Endothelial cell (in vitro differentiated cells): ENCODE results near the gene MID1. TPM values are rescaled to one million over a fixed set of nuclear protein-coding genes. Genes with fewer than 3 reads are reported as not detected.

Experiments used
- DNase-seq: peaks from one replicate; pipeline ENCODE4 v3.0.0; 2021; ENCODE audit warnings: low spot score
- H3K27ac Mint-ChIP-seq: one replicate; pipeline ENCODE4 v1.8.0; 2021; ENCODE audit warnings: mixed read lengths, inconsistent platforms; ENCODE audit not compliant: unreplicated experiment
- H3K27me3 Mint-ChIP-seq: one replicate; pipeline ENCODE4 v1.8.0; 2021; ENCODE audit warnings: mild to moderate bottlenecking, moderate library complexity, mixed read lengths, inconsistent platforms; ENCODE audit not compliant: unreplicated experiment
- H3K36me3 Mint-ChIP-seq: one replicate; pipeline ENCODE4 v1.8.0; 2021; ENCODE audit warnings: mild to moderate bottlenecking, low read depth, mixed read lengths, inconsistent platforms; ENCODE audit not compliant: unreplicated experiment
- H3K4me1 Mint-ChIP-seq: one replicate; pipeline ENCODE4 v1.8.0; 2021; ENCODE audit warnings: mild to moderate bottlenecking, mixed read lengths, inconsistent platforms; ENCODE audit not compliant: unreplicated experiment
- H3K4me3 Mint-ChIP-seq: one replicate; pipeline ENCODE4 v1.8.0; 2021; ENCODE audit warnings: mild to moderate bottlenecking, mixed read lengths, inconsistent platforms; ENCODE audit not compliant: unreplicated experiment
- H3K9me3 Mint-ChIP-seq: one replicate; pipeline ENCODE4 v1.8.0; 2021; ENCODE audit warnings: mixed read lengths, inconsistent platforms; ENCODE audit not compliant: unreplicated experiment
- CTCF ChIP-seq: fragments of 200-600 bp; sonication (generic); IDR thresholded peaks from one replicate; pipeline ENCODE4 v1.5.0; 2021; ENCODE audit warnings: antibody characterized with exemption; ENCODE audit not compliant: unreplicated experiment
- total RNA-seq: library from RNA; stranded (reverse); fragmentation: NEBNext Ultra II Directional; extraction: Animal tissue kit (Norgen Biotek cat#: 25700); gene quantifications from one replicate; pipeline ENCODE4 v1.2.1, GENCODE V29; 2021; ENCODE audit not compliant: unreplicated experiment

The MID1 gene
- total RNA-seq, 1 donor from 2014 or later: 61.8 TPM

DNA sequence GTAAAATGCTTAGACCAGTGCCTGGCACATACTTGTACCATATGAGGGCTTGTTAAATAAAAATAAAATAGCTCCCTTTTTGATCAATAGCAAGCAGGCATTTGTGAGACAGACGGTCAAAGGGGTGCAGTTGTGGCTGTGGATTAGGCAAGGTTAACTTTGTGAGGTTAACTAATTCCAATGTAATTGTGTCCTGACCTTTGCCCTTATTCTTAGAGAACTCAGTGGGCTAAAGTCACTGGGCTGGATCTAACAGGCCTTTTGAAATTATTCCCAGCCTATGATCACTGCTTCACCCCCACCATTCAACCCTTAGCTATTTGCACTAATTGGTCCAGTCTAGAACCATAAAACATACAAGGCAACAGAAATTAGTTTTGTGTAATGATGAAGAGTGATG is 166.4 kb downstream of the MID1 start:
- Mint-ChIP-seq H3K4me3 (no peak overlapping the region), H3K27me3 (no peaks in the 10 kb centered on the region), H3K27ac (no peak overlapping the region), H3K9me3 (no peaks in the 10 kb centered on the region), H3K4me1 (no peaks in the 10 kb centered on the region), H3K36me3 (peaks cover 28% of the 10 kb centered on the region)
- TF ChIP-seq CTCF: no peak
- no peak for DNase-seq

GRCh38 chrX:10450959-10451355 is 169.4 kb downstream of the MID1 start:
- H3K9me3 Mint-ChIP-seq: no peaks in the 10 kb centered on the region
- no peak for DNase-seq
- no peak for TF ChIP-seq CTCF
- H3K4me1 Mint-ChIP-seq: no peaks in the 10 kb centered on the region
- H3K4me3 Mint-ChIP-seq: no peak overlapping the region
- H3K27me3 Mint-ChIP-seq: no peaks in the 10 kb centered on the region
- H3K36me3 Mint-ChIP-seq: peaks cover 12% of the 10 kb centered on the region
- H3K27ac Mint-ChIP-seq: no peak overlapping the region

- Mint-ChIP-seq H3K9me3 (no peaks in the 10 kb centered on the region), H3K4me3 (no peak overlapping the region), H3K27me3 (no peaks in the 10 kb centered on the region), H3K27ac (no peak overlapping the region), H3K4me1 (no peaks in the 10 kb centered on the region), H3K36me3 (peaks cover 12% of the 10 kb centered on the region)
- no peak for DNase-seq
- TF ChIP-seq CTCF: no peak
Measured at GRCh38 chrX:10450229-10450958, 170.0 kb downstream of the MID1 start.

- TF ChIP-seq CTCF: no peak
- H3K27me3 Mint-ChIP-seq: no peaks in the 10 kb centered on the region
- peaks cover 4% of the 10 kb centered on the region for H3K36me3 Mint-ChIP-seq
- no peak overlapping the region for H3K27ac Mint-ChIP-seq
- H3K4me1 Mint-ChIP-seq: no peaks in the 10 kb centered on the region
- no peak overlapping the region for H3K4me3 Mint-ChIP-seq
- H3K9me3 Mint-ChIP-seq: no peaks in the 10 kb centered on the region
- no peak for DNase-seq
Measured at GRCh38 chrX:10447564-10448214, 172.7 kb downstream of the MID1 start.

GRCh38 chrX:10444204-10444603 is 176.2 kb downstream of the MID1 start:
- no peaks in the 10 kb centered on the region for H3K27me3 Mint-ChIP-seq
- H3K27ac Mint-ChIP-seq: no peak overlapping the region
- H3K4me3 Mint-ChIP-seq: no peak overlapping the region
- peak; percentile 5 for DNase-seq
- H3K4me1 Mint-ChIP-seq: no peaks in the 10 kb centered on the region
- H3K36me3 Mint-ChIP-seq: no peaks in the 10 kb centered on the region
- H3K9me3 Mint-ChIP-seq: no peaks in the 10 kb centered on the region
- no peak for TF ChIP-seq CTCF
